GM13976 (cell line): ENCODE results near the gene DIS3L2.

Experiments used
- DNase-seq: peaks from one replicate; pipeline ENCODE4 v3.0.0; 2012; ENCODE audit warnings: low spot score
- CTCF ChIP-seq: IDR thresholded peaks from 2 replicates; pipeline ENCODE4 v1.5.1; 2012; ENCODE audit warnings: borderline replicate concordance, mild to moderate bottlenecking; ENCODE audit not compliant: insufficient read depth; ENCODE audit errors: extremely low read depth, missing control alignments, control extremely low read depth
- in situ Hi-C: fragments of 300-500 bp; cut with MboI; formaldehyde crosslinking; loops from one replicate; pipeline ENCODE4 v1.12.0; 2022; ENCODE audit warnings: low sequenced_read_pairs, mixed read lengths, inconsistent platforms; ENCODE audit not compliant: unreplicated experiment

The DIS3L2 gene

GRCh38 chr2:232038881-232039485, 77.5 kb downstream of the DIS3L2 start:
- no peak for TF ChIP-seq CTCF
- in situ Hi-C loops, result no loop called here
- DNase-seq, result no peak

- in situ Hi-C loops, result no loop called here
- DNase-seq, result no peak
- TF ChIP-seq CTCF, result no peak
Measured at GRCh38 chr2:232042911-232043574, 81.5 kb downstream of the DIS3L2 start.

- in situ Hi-C loops, result no loop called here
- TF ChIP-seq CTCF, result no peak
- DNase-seq, result no peak
Measured at GRCh38 chr2:232043966-232044365, 82.5 kb downstream of the DIS3L2 start.

GRCh38 chr2:232049350-232049749, 87.8 kb downstream of the DIS3L2 start:
- DNase-seq, result no peak
- in situ Hi-C loops, result no loop called here
- TF ChIP-seq CTCF, result no peak

- DNase-seq, result no peak
- no peak for TF ChIP-seq CTCF
- in situ Hi-C loops, result no loop called here
Measured at GRCh38 chr2:232052591-232052990, 91.1 kb downstream of the DIS3L2 start.

GRCh38 chr2:232053777-232054176, 92.3 kb downstream of the DIS3L2 start:
- in situ Hi-C loops, result no loop called here
- TF ChIP-seq CTCF, result no peak
- DNase-seq, result no peak
